Measurements from ENCODE around the gene GPR84.
A peak's percentile ranks its signal among the peaks of the same experiment; 100 is the strongest.
"Not testable (repeated sequence)": the region's sequence is repeated elsewhere in the genome, so short reads cannot be mapped to it uniquely, and the experiment has no call there.

GPR84 gene

GRCh38 chr12:54328595-54329337 is 35.5 kb downstream of the GPR84 start:
- DNase-seq (ENCODE audit: extremely low read depth in 1 of 2, low read depth in 1 of 2) = no peak

GRCh38 chr12:54325442-54326109 is 38.7 kb downstream of the GPR84 start:
- not testable (repeated sequence) for DNase-seq (ENCODE audit: extremely low read depth in 1 of 2, low read depth in 1 of 2)

- peak; percentile 83 to 89 for DNase-seq (ENCODE audit: extremely low read depth in 1 of 2, low read depth in 1 of 2)
These were observed 39.5 kb downstream of the GPR84 start, which contains the start of gene COPZ1 for GRCh38 chr12:54324617-54325441. TSS of gene COPZ1 (plus strand) at chr12:54325131. CDS start at chr12:54325164, 33 bp downstream.

GRCh38 chr12:54321363-54321762 is 42.9 kb downstream of the GPR84 start:
- no peak for DNase-seq (ENCODE audit: extremely low read depth in 1 of 2, low read depth in 1 of 2)

Data from activated CD8-positive, alpha-beta memory T cell treated with anti-CD3 and anti-CD28 coated beads for 1 hour (primary cell).